K562 (cell line): ENCODE measurements around the gene SPINK4. TPM values are rescaled to one million over a fixed set of nuclear protein-coding genes. Genes with fewer than 3 reads are reported as not detected.
A peak's percentile ranks its signal among the peaks of the same experiment; 100 is the strongest.

Experiments used
- ATAC-seq: fragments of 200-7000 bp; cut with Tn5 transposase; 3 replicates; pipeline ENCODE4 v1.9.1; 2020; ENCODE audit warnings: moderate library complexity
- BruUV-seq: library from RNA; stranded (reverse); fragments of 400-500 nt; replicated peaks from 2 replicates; lab custom pipeline; 2021; lab: Mats Ljungman, UMichigan
- CTCF ChIA-PET: fragments of 300-600 bp; formaldehyde crosslinking; extraction: SDS; loops from one replicate; lab custom pipeline; 2021; ENCODE audit warnings: low intra/inter-chr PET ratio; lab: Yijun Ruan, JAX
- POLR2A ChIA-PET: fragments of 300-600, 350-650 bp; sonication (Branson Sonifier 250); formaldehyde crosslinking; extraction: SDS; loops from one replicate; lab custom pipeline; 2021; ENCODE audit warnings: antibody characterized with exemption, inconsistent platforms; lab: Yijun Ruan, JAX
- DNase-seq, 4 experiments: peaks; one replicate each; pipeline versions ENCODE4 v3.0.0 to v3.0.0-alpha.2; 2011 to 2018; ENCODE audit warnings: low spot score in 3 of 4, mixed read lengths in 3 of 4; ENCODE audit errors: extremely low read depth in 1 of 4
- FAIRE-seq: peaks from 2 replicates; lab custom pipeline; 2011; peaks lifted over from hg19 to GRCh38; lab: Jason Lieb, UNC
- H2AFZ ChIP-seq: 2 replicates; pipeline ENCODE4 v1.6.0; 2011; ENCODE audit warnings: low read depth, low read length, control low read depth, inconsistent platforms
- H3K27ac ChIP-seq: fragments of 200-600 bp; 3 replicates; pipeline ENCODE4 v1.8.0; 2011; ENCODE audit warnings: low read depth, mild to moderate bottlenecking, control low read depth, inconsistent platforms, low read length, moderate library complexity, mixed read lengths; ENCODE audit errors: extremely low read depth
- H3K27me3 ChIP-seq, 2 experiments: fragments of 300-600 bp in 1 of 2; 2 replicates in 1 of 2; 3 replicates in 1 of 2; pipeline versions ENCODE4 v1.6.0 to v1.8.0; 2011; ENCODE audit warnings: inconsistent platforms in 2 of 2, low read length in 2 of 2, mild to moderate bottlenecking in 1 of 2, mixed read lengths in 1 of 2, moderate library complexity in 1 of 2; ENCODE audit not compliant: control insufficient read depth in 2 of 2, insufficient read depth in 2 of 2
- H3K36me3 ChIP-seq: fragments of 300-600 bp; 3 replicates; pipeline ENCODE4 v1.8.0; 2011; ENCODE audit warnings: mild to moderate bottlenecking, low read length, inconsistent platforms; ENCODE audit not compliant: control insufficient read depth, insufficient read depth
- H3K4me1 ChIP-seq, 2 experiments: fragments of 200-600 bp in 1 of 2; replicated peaks in 1 of 2; 2 replicates in 1 of 2; 3 replicates in 1 of 2; pipeline versions ENCODE4 v1.5.1 to v1.8.0; 2011; ENCODE audit warnings: inconsistent platforms in 2 of 2, low read length in 2 of 2, mild to moderate bottlenecking in 1 of 2, mixed read lengths in 1 of 2, moderate library complexity in 1 of 2; ENCODE audit not compliant: control insufficient read depth in 2 of 2, insufficient read depth in 2 of 2
- H3K4me2 ChIP-seq: 2 replicates; pipeline ENCODE4 v1.6.1; 2011; ENCODE audit warnings: low read length, control low read depth, inconsistent platforms, mixed read lengths; ENCODE audit not compliant: insufficient read depth
- H3K4me3 ChIP-seq: fragments of 200-600 bp; sonication (generic), shearing (Covaris generic); 2 replicates; pipeline ENCODE4 v1.5.1; 2016; ENCODE audit warnings: control low read depth, inconsistent platforms
- H3K79me2 ChIP-seq: fragments of 200-600 bp; 3 replicates; pipeline ENCODE4 v1.8.0; 2011; ENCODE audit warnings: low read length, inconsistent platforms; ENCODE audit not compliant: control insufficient read depth, insufficient read depth
- H3K9ac ChIP-seq, 2 experiments: 2 replicates each; pipeline versions ENCODE4 v1.6.0 to v1.6.1; 2011; ENCODE audit warnings: low read depth in 2 of 2, low read length in 2 of 2, control low read depth in 1 of 2, inconsistent platforms in 1 of 2, mild to moderate bottlenecking in 1 of 2, mixed read lengths in 1 of 2; ENCODE audit not compliant: insufficient read depth in 1 of 2
- H3K9me1 ChIP-seq: one replicate; pipeline ENCODE4 v1.6.0; 2011; ENCODE audit warnings: inconsistent platforms, mild to moderate bottlenecking, low read length, moderate library complexity; ENCODE audit not compliant: control insufficient read depth, insufficient read depth
- H3K9me3 ChIP-seq: replicated peaks from 2 replicates; pipeline ENCODE4 v1.5.1; 2011; ENCODE audit warnings: low read depth, low read length, inconsistent platforms; ENCODE audit not compliant: control insufficient read depth, insufficient read depth
- H4K20me1 ChIP-seq: replicated peaks from 2 replicates; pipeline ENCODE4 v1.6.1; 2011; ENCODE audit warnings: low read length, inconsistent platforms, mixed read lengths; ENCODE audit not compliant: control insufficient read depth, insufficient read depth
- CBX1 ChIP-seq: sonication (generic); IDR thresholded peaks from 2 replicates; pipeline ENCODE4 v1.6.1; 2016; ENCODE audit warnings: antibody characterized with exemption, low read depth, mild to moderate bottlenecking
- FOSL1 ChIP-seq: fragments of 200-800 bp; sonication (Bioruptor generic); conservative IDR thresholded peaks from 2 replicates; pipeline ENCODE4 v1.6.1; 2016; ENCODE audit warnings: missing genetic modification characterization, missing compliant biosample characterization
- NFYB ChIP-seq: IDR thresholded peaks from 2 replicates; pipeline ENCODE4 v1.6.1; 2011; ENCODE audit warnings: mild to moderate bottlenecking, moderate library complexity; ENCODE audit not compliant: insufficient read length; ENCODE audit errors: extremely low read depth
- RAD21 ChIP-seq, 2 experiments: fragments of 250-450 bp in 1 of 2; fragments of 450-650 bp in 1 of 2; sonication (Bioruptor Pico) in 1 of 2; formaldehyde crosslinking in 1 of 2; IDR thresholded peaks in 1 of 2; conservative IDR thresholded peaks in 1 of 2; 2 replicates each; pipeline versions ENCODE4 v1.4.0 to v1.8.0; 2020 to 2022; ENCODE audit warnings: mild to moderate bottlenecking in 2 of 2, moderate library complexity in 1 of 2
- RAD51 ChIP-seq: fragments of 450-650 bp; IDR thresholded peaks from 2 replicates; pipeline ENCODE4 v1.7.1; 2016; ENCODE audit warnings: low read depth, mild to moderate bottlenecking, borderline replicate concordance
- RFX1 ChIP-seq: fragments of 450-650 bp; IDR thresholded peaks from 2 replicates; pipeline ENCODE4 v1.6.1; 2016; ENCODE audit warnings: mild to moderate bottlenecking, moderate library complexity
- STAG1 ChIP-seq: sonication (generic); formaldehyde crosslinking; IDR thresholded peaks from 2 replicates; pipeline ENCODE4 v1.5.0; 2020; ENCODE audit warnings: missing genetic modification reagents, borderline replicate concordance
- STAT6 ChIP-seq: sonication (generic); formaldehyde crosslinking; IDR thresholded peaks from 2 replicates; pipeline ENCODE4 v1.8.1; 2023; ENCODE audit warnings: mild to moderate bottlenecking, missing genetic modification reagents
- USF1 ChIP-seq: sonication (generic); formaldehyde crosslinking; IDR thresholded peaks from 2 replicates; pipeline ENCODE4 v1.9.0; 2022; ENCODE audit warnings: mild to moderate bottlenecking, missing genetic modification reagents
- USF2 ChIP-seq: sonication (generic); formaldehyde crosslinking; IDR thresholded peaks from 2 replicates; pipeline ENCODE4 v1.5.0; 2020; ENCODE audit warnings: missing genetic modification reagents
- WGBS: fragments of 100-300 bp; shearing (Covaris generic); methylation state at CpG from one replicate; pipeline ENCODE4 v1.1.6; 2016; ENCODE audit warnings: low coverage, mixed read lengths; ENCODE audit not compliant: insufficient coverage; ENCODE audit errors: missing lambda C conversion rate; 5-methylcytosine and 5-hydroxymethylcytosine counted together
- in situ Hi-C: fragments of 300-500 bp; cut with MboI; formaldehyde crosslinking; loops from 4 replicates; pipeline ENCODE4 v1.15.0; 2018; ENCODE audit warnings: inconsistent platforms, mixed read lengths
- intact Hi-C: fragments of 100-400 bp; cut with micrococcal nuclease; formaldehyde crosslinking; loops from 2 replicates; pipeline ENCODE4 v1.14.2; 2022
- polyA plus RNA-seq, 8 experiments: library from polyadenylated mRNA; depleted of rRNA in 4 of 8; stranded (reverse) in 5 of 8; unstranded in 3 of 8; fragments of >200 nt; fragmentation: Nextera tagmentation in 2 of 8; fragmentation: Illumina TruSeq in 1 of 8; extraction: Ambion mirVana in 2 of 8; extraction: Trizol in 1 of 8; gene quantifications; 2 replicates each; pipeline versions ENCODE4 v1.2.1 to v1.2.3, GENCODE V29; 2011 to 2014; ENCODE audit warnings: inconsistent platforms in 1 of 8, missing spikeins in 1 of 8
- total RNA-seq, 7 experiments: library from RNA; depleted of rRNA in 6 of 7; stranded (reverse); fragments of >200 nt in 6 of 7; fragmentation: Illumina TruSeq in 2 of 7; extraction: Trizol in 2 of 7; gene quantifications; 2 replicates each; pipeline versions ENCODE4 v1.2.1 to v1.2.3, GENCODE V29; 2011 to 2021; ENCODE audit warnings: low replicate concordance in 1 of 7

Gene SPINK4
- total and polyA plus RNA-seq, 9 of the 15 experiments (the other 6 are each of a cell fraction or from before 2014, with no cell fraction given), result 0.74 to 5.5 (median 2.1) TPM; not detected in 2

GRCh38 chr9:33229359-33230114 is 10.4 kb upstream of the SPINK4 start:
- H3K4me2 ChIP-seq, result no peak overlapping the region
- POLR2A ChIA-PET, result no interaction called here
- no peak overlapping the region for H3K4me3 ChIP-seq
- FAIRE-seq, result no peak
- H3K9me1 ChIP-seq, result no peaks in the 10 kb centered on the region
- no peaks in the 10 kb centered on the region for H3K9me3 ChIP-seq
- peak; percentile 59 for ATAC-seq
- H3K27me3 ChIP-seq, result no peaks in the 10 kb centered on the region
- H3K4me1 ChIP-seq, result peaks cover 0 to 4% of the 10 kb centered on the region in 2 experiments; a peak in 2 of 5 replicates
- CTCF ChIA-PET, result interaction anchor here (1.7 to 1.9 kb wide), 2 partner anchors 185 to 493 kb away, joined by 5 to 6 read pairs; no protein-coding TSS in a partner anchor
- no peaks in the 10 kb centered on the region for H3K36me3 ChIP-seq
- no peaks in the 10 kb centered on the region for H3K79me2 ChIP-seq
- DNase-seq, result no peak
- intact Hi-C loops (loop anchor here (10.0 kb wide), 1 partner anchor 235 kb away; no protein-coding TSS in a partner anchor), in situ Hi-C loops (loop anchor here (5.0 to 25.0 kb wide), 4 partner anchors 125 to 842 kb away; partner anchors contain the start of genes ACO1, NDUFB6, SMIM27 and TOPORS)
- no peaks in the 10 kb centered on the region for H4K20me1 ChIP-seq
- no TSS peak for BruUV-seq
- no peak overlapping the region for H3K9ac ChIP-seq
- WGBS, result 17% methylated on average over 9 of the region's 9 CpGs
- no peak overlapping the region for H3K27ac ChIP-seq
- no peak overlapping the region for H2AFZ ChIP-seq
- TF ChIP-seq RFX1 (0 out of 2 replicates have a peak, but pooled peaks have one; percentile 14), RAD51 (peak; percentile 34; the same call in 1 of the 2 replicates), USF2 (CRISPR knock-in tag) (peak; percentile 33), STAG1 (CRISPR knock-in tag) (peak; percentile 48; the same call in 1 of the 2 replicates), USF1 (CRISPR knock-in tag) (peak; percentile 53; the same call in 1 of the 2 replicates), FOSL1 (tag) (no peak), CBX1 (no peak), RAD21 (CRISPR knock-in tag; conservative IDR thresholded peaks at IDR 0.05 in 1 of 2, IDR thresholded peaks at IDR 0.05 in 1 of 2) (peak; percentile 35 to 62), NFYB (peak; percentile 44), STAT6 (CRISPR knock-in tag) (no peak)
